Tibial artery (tissue), 4 donors: Measurements from ENCODE around the gene MEIKIN.

Source experiments
- DNase-seq, 2 donors: peaks; one replicate each; pipeline ENCODE4 v3.0.0-alpha.2; 2019
- H3K27ac ChIP-seq, 2 donors: fragments of 200-600 bp; sonication (generic) in 1 of 2; 1 replicate in 1 of 2; 2 replicates in 1 of 2; pipeline ENCODE4 v1.5.1; 2018 to 2019; ENCODE audit warnings: mild to moderate bottlenecking in 1 of 2
- H3K27me3 ChIP-seq, 2 donors: fragments of 200-600 bp; sonication (generic) in 1 of 2; one replicate each; pipeline versions ENCODE4 v1.5.1 to v1.6.0; 2016 to 2019
- H3K36me3 ChIP-seq, 3 donors: fragments of 200-600 bp; sonication (generic) in 2 of 3; one replicate each; pipeline ENCODE4 v1.5.1; 2016 to 2019; ENCODE audit warnings: mild to moderate bottlenecking in 2 of 3
- H3K4me1 ChIP-seq, 4 donors: fragments of 200-600 bp; sonication (generic) in 2 of 4; 1 replicate in 3 of 4; 2 replicates in 1 of 4; pipeline ENCODE4 v1.5.1; 2016 to 2019
- H3K4me3 ChIP-seq, 2 donors: fragments of 200-600 bp; sonication (generic) in 1 of 2; 1 replicate in 1 of 2; 2 replicates in 1 of 2; pipeline ENCODE4 v1.5.1; 2018 to 2019; ENCODE audit warnings: mild to moderate bottlenecking in 2 of 2
- H3K9me3 ChIP-seq, 3 donors: fragments of 200-600 bp; sonication (generic) in 1 of 3; one replicate each; pipeline ENCODE4 v1.5.1; 2016 to 2019
- intact Hi-C: fragments of 100-400 bp; cut with DNase I; formaldehyde crosslinking; loops from one replicate; pipeline ENCODE4 v1.15.0; 2023; ENCODE audit warnings: low total_unique reads
- TF ChIP-seq, protein P1 (sequence below), 2 experiments: fragments of 200-600 bp in 1 of 2; fragments of 450-650 bp in 1 of 2; IDR thresholded peaks; one replicate each; pipeline ENCODE4 v1.5.1; 2017 to 2019; ENCODE audit warnings: antibody characterized with exemption in 2 of 2, mild to moderate bottlenecking in 1 of 2, moderate library complexity in 1 of 2

The MEIKIN gene

DNA sequence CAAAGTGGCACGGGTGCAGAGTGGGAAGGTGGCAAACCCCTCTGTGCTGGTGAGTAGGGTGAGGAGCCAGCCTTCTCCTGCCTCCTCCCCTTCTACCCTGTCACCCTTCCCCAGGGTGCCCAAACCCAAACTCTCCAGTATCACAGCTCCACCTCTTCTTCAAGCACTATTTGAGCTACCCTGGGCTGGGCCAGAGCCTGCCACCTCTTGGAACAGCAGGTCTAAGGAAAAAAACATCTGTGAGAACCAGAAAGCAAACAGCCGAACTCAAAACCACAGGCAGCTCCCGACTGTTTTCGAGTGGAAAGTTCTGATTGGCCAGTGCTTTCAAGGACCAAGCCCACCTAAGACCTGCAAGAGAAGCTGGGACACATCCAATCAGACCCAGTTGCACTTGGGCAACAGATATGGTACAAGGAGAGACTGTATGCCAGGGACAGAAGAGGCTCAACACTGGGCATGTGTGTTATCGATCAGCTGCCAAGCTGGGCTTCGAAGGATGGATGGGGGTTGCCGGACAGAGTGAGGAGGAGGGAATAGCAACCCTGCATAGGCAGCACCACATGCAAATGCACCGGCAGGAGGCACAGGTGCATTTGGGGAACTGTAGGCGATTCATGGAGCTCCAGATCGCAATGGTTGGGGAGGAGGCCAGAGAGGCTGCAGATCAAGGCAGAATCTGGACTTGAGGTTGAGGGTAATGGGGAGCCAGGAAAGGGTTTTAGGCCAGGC is 46.3 kb upstream of the MEIKIN start:
- Histone ChIP-seq H3K27ac (no peak overlapping the region), H3K9me3 (no peaks in the 10 kb centered on the region), H3K27me3 (no peaks in the 10 kb centered on the region), H3K4me3 (no peak overlapping the region), H3K4me1 (no peaks in the 10 kb centered on the region), H3K36me3 (no peaks in the 10 kb centered on the region)
- TF ChIP-seq, protein P1, sequence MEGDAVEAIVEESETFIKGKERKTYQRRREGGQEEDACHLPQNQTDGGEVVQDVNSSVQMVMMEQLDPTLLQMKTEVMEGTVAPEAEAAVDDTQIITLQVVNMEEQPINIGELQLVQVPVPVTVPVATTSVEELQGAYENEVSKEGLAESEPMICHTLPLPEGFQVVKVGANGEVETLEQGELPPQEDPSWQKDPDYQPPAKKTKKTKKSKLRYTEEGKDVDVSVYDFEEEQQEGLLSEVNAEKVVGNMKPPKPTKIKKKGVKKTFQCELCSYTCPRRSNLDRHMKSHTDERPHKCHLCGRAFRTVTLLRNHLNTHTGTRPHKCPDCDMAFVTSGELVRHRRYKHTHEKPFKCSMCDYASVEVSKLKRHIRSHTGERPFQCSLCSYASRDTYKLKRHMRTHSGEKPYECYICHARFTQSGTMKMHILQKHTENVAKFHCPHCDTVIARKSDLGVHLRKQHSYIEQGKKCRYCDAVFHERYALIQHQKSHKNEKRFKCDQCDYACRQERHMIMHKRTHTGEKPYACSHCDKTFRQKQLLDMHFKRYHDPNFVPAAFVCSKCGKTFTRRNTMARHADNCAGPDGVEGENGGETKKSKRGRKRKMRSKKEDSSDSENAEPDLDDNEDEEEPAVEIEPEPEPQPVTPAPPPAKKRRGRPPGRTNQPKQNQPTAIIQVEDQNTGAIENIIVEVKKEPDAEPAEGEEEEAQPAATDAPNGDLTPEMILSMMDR (IDR thresholded peaks at IDR 0.05) = no peak
- intact Hi-C loops = no loop called here
- DNase-seq = no peak

DNA sequence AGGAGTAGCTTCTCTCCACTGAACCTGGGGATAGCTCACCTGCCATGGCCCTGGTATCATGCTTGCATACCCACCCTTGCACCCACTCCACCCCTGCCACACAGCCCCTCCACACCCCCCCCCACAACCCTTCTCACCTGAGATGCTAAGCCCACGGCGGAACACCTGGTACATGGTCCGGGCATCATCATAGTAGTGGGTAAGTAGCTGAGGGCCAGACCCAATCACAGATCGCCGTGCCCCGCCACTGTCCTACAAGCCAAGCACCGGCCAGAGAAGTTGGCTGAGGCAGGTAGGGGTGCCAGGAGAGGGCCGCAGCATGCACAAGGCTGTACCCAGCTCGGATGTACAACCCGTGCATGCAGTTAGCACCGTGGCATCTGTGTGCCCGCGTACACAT is 45.3 kb upstream of the MEIKIN start:
- intact Hi-C loops = no loop called here
- no peaks in the 10 kb centered on the region for H3K36me3 ChIP-seq
- no peaks in the 10 kb centered on the region for H3K4me1 ChIP-seq
- no peak overlapping the region for H3K27ac ChIP-seq
- no peaks in the 10 kb centered on the region for H3K27me3 ChIP-seq
- DNase-seq = no peak
- TF ChIP-seq, protein P1 (IDR thresholded peaks at IDR 0.05) = no peak
- H3K9me3 ChIP-seq = no peaks in the 10 kb centered on the region
- no peak overlapping the region for H3K4me3 ChIP-seq

DNA sequence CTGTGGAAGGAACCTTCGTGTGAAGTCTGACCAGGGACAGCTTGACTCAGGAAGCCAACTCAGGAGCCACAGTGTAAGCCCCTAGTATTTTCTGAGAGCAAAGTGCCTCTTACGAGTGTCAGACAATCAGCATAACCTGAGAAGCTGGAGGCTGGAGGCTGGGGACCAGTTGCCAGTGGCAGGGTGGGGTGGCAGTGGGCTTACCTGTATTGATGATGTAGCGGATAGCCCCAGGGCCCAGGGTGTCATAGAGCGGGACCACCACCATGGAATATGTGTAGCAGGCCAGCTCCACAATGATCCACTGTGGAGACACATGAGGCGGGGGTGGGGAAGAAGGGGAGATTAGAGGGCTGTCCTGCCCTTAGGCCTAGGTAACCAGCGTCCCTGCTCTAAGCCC is 43.1 kb upstream of the MEIKIN start:
- intact Hi-C loops = no loop called here
- DNase-seq = no peak
- no peak overlapping the region for H3K27ac ChIP-seq
- TF ChIP-seq, protein P1 (IDR thresholded peaks at IDR 0.05) = no peak
- peaks cover 0 to 4% (median under 1%) of the 10 kb centered on the region in 4 donors for H3K4me1 ChIP-seq
- H3K27me3 ChIP-seq = no peaks in the 10 kb centered on the region
- no peak overlapping the region for H3K4me3 ChIP-seq
- no peaks in the 10 kb centered on the region for H3K36me3 ChIP-seq
- no peaks in the 10 kb centered on the region for H3K9me3 ChIP-seq

DNA sequence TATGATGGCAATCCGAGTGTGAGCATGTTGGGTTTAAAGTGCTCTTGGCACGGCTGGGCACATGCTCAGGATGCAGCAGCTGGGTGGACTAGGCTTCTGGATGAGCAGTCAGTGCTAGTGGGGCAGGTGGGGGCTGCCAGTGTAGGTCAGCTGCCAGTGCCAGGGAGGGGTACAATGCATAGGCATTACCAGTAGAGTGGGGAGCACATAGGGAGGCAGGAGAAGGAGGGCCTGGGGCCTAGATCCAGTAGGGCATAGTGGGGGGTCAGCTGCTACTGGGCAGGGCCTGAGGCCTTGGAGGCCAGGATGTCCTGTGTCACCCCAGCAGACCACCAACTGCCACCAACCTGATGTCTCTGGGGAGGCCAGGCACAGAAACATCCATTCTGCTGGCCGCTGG is 41.8 kb upstream of the MEIKIN start:
- Histone ChIP-seq H3K4me1 (peaks cover 0 to 10% (median 4%) of the 10 kb centered on the region in 4 donors), H3K36me3 (no peaks in the 10 kb centered on the region), H3K4me3 (no peak overlapping the region), H3K9me3 (no peaks in the 10 kb centered on the region), H3K27me3 (no peaks in the 10 kb centered on the region), H3K27ac (no peak overlapping the region)
- intact Hi-C loops = no loop called here
- no peak for DNase-seq
- TF ChIP-seq, protein P1 (IDR thresholded peaks at IDR 0.05) = no peak

DNA sequence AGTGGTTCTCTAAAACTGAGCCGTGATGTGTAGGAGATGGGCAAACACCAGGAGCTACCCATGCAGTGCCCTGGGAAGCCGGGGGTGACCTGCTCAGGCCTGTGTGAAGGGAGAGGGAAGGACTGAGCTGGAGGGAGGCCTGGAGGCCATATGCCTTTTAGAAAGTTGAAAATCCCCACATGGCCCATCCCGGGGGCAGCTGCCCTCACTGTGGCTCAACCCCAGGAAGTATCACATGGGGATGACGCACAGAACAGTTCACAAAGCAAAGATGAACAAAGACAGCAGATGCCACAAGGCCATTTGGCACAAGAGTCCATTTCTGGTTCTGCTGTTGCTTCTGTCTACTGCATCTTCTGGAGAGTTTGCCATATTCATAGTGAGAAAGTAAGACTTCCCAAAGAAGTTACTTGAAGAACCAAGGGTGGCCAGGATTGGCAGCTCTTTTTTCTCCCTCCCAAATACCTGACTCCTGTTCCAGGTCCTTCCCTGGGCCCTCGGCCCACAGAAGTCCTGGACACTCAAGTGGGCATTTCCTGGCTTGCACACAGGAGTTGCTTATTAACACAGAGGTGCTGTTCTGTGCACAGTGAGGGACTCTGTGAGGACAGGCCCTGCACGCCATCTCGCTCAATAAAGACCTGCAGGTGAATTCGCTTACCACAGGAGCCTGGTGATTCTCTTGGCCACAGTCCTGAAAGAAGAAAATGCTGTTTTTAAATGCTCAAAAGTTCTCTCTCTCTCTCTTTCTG is 40.9 kb upstream of the MEIKIN start:
- Histone ChIP-seq H3K27me3 (no peaks in the 10 kb centered on the region), H3K9me3 (no peaks in the 10 kb centered on the region), H3K4me1 (peaks cover 0 to 10% (median 4%) of the 10 kb centered on the region in 4 donors), H3K27ac (no peak overlapping the region), H3K36me3 (no peaks in the 10 kb centered on the region), H3K4me3 (no peak overlapping the region)
- intact Hi-C loops = no loop called here
- DNase-seq = no peak
- TF ChIP-seq, protein P1 (IDR thresholded peaks at IDR 0.05) = no peak
